Measurements from ENCODE around the gene SPINK9.
A peak's percentile ranks its signal among the peaks of the same experiment; 100 is the strongest.

The SPINK9 gene

GRCh38 chr5:148383564-148384379, 48.4 kb downstream of the SPINK9 start, which contains the start of gene FBXO38:
TSS of gene FBXO38 (plus strand) at chr5:148383958. CDS start at chr5:148394777, 10,819 bp downstream.
- Histone ChIP-seq H3K4me3 (ENCODE audit: low read depth, low read length) (peak within 1 kb of the TSS; percentile 95), H2AFZ (peak within 1 kb of the TSS; percentile 78), H3K4me1 (peaks cover 3% of the 10 kb centered on the region), H3K36me3 (ENCODE audit: control insufficient read depth, insufficient read depth, low read length) (no peaks in the 10 kb centered on the region), H3K9me3 (ENCODE audit: control insufficient read depth, low read length) (no peaks in the 10 kb centered on the region), H3K27me3 (ENCODE audit: control insufficient read depth, insufficient read depth, low read length) (no peaks in the 10 kb centered on the region), H3K27ac (peak within 1 kb of the TSS; percentile 83), H3K4me2 (ENCODE audit: low read length) (peak within 1 kb of the TSS; percentile 91), H3K9ac (peak within 1 kb of the TSS; percentile 61), H3K79me2 (peaks cover 27% of the 10 kb centered on the region)
- TF ChIP-seq, protein P1, sequence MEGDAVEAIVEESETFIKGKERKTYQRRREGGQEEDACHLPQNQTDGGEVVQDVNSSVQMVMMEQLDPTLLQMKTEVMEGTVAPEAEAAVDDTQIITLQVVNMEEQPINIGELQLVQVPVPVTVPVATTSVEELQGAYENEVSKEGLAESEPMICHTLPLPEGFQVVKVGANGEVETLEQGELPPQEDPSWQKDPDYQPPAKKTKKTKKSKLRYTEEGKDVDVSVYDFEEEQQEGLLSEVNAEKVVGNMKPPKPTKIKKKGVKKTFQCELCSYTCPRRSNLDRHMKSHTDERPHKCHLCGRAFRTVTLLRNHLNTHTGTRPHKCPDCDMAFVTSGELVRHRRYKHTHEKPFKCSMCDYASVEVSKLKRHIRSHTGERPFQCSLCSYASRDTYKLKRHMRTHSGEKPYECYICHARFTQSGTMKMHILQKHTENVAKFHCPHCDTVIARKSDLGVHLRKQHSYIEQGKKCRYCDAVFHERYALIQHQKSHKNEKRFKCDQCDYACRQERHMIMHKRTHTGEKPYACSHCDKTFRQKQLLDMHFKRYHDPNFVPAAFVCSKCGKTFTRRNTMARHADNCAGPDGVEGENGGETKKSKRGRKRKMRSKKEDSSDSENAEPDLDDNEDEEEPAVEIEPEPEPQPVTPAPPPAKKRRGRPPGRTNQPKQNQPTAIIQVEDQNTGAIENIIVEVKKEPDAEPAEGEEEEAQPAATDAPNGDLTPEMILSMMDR (IDR thresholded peaks at IDR 0.05): no peak

GRCh38 chr5:148384380-148384737, 49.0 kb downstream of the SPINK9 start:
- no peak overlapping the region for H3K9ac ChIP-seq
- peak overlapping the region; percentile 73 for H3K4me2 ChIP-seq (ENCODE audit: low read length)
- no peaks in the 10 kb centered on the region for H3K9me3 ChIP-seq (ENCODE audit: control insufficient read depth, low read length)
- H3K27ac ChIP-seq: peak overlapping the region; percentile 83
- no peaks in the 10 kb centered on the region for H3K27me3 ChIP-seq (ENCODE audit: control insufficient read depth, insufficient read depth, low read length)
- peaks cover 3% of the 10 kb centered on the region for H3K4me1 ChIP-seq
- TF ChIP-seq, protein P1 (IDR thresholded peaks at IDR 0.05): no peak
- H2AFZ ChIP-seq: peak overlapping the region; percentile 78
- H3K36me3 ChIP-seq (ENCODE audit: control insufficient read depth, insufficient read depth, low read length): no peaks in the 10 kb centered on the region
- H3K79me2 ChIP-seq: peaks cover 32% of the 10 kb centered on the region
- peak overlapping the region; percentile 95 for H3K4me3 ChIP-seq (ENCODE audit: low read depth, low read length)

- Histone ChIP-seq H3K9me3 (ENCODE audit: control insufficient read depth, low read length) (no peaks in the 10 kb centered on the region), H3K4me2 (ENCODE audit: low read length) (peak overlapping the region; percentile 73), H3K27ac (no peak overlapping the region), H3K36me3 (ENCODE audit: control insufficient read depth, insufficient read depth, low read length) (no peaks in the 10 kb centered on the region), H3K27me3 (ENCODE audit: control insufficient read depth, insufficient read depth, low read length) (no peaks in the 10 kb centered on the region), H3K4me1 (peaks cover 3% of the 10 kb centered on the region), H3K9ac (no peak overlapping the region), H3K79me2 (peaks cover 39% of the 10 kb centered on the region), H3K4me3 (ENCODE audit: low read depth, low read length) (peak overlapping the region; percentile 95), H2AFZ (no peak overlapping the region)
- TF ChIP-seq, protein P1 (IDR thresholded peaks at IDR 0.05): no peak
Observed at GRCh38 chr5:148385094-148385493, 49.7 kb downstream of the SPINK9 start.

GRCh38 chr5:148386041-148386440, 50.7 kb downstream of the SPINK9 start:
- Histone ChIP-seq H3K4me1 (peaks cover 3% of the 10 kb centered on the region), H3K27me3 (ENCODE audit: control insufficient read depth, insufficient read depth, low read length) (no peaks in the 10 kb centered on the region)

More at GRCh38 chr5:148386041-148386440, 50.7 kb downstream of the SPINK9 start:
- no peak overlapping the region for H2AFZ ChIP-seq
- H3K79me2 ChIP-seq: peaks cover 48% of the 10 kb centered on the region
- H3K9me3 ChIP-seq (ENCODE audit: control insufficient read depth, low read length): no peaks in the 10 kb centered on the region
- no peaks in the 10 kb centered on the region for H3K36me3 ChIP-seq (ENCODE audit: control insufficient read depth, insufficient read depth, low read length)
- TF ChIP-seq, protein P1 (IDR thresholded peaks at IDR 0.05): no peak
- no peak overlapping the region for H3K9ac ChIP-seq
- no peak overlapping the region for H3K4me2 ChIP-seq (ENCODE audit: low read length)
- no peak overlapping the region for H3K4me3 ChIP-seq (ENCODE audit: low read depth, low read length)
- no peak overlapping the region for H3K27ac ChIP-seq

Data from parathyroid adenoma (tissue), 2 donors.